OCI-LY7 (cell line): ENCODE results near the gene TBX21. TPM values are rescaled to one million over a fixed set of nuclear protein-coding genes. Genes with fewer than 3 reads are reported as not detected.

Source experiments
- BruUV-seq: library from RNA; stranded (reverse); fragments of 400-500 nt; replicated peaks from 2 replicates; lab custom pipeline; 2021; lab: Mats Ljungman, UMichigan
- CTCF ChIA-PET: fragments of 300-600 bp; sonication (Branson Sonifier 250); formaldehyde crosslinking; loops from one replicate; lab custom pipeline; 2022; ENCODE audit warnings: antibody characterized with exemption; ENCODE audit not compliant: unreplicated experiment; lab: Charles Lee
- POLR2A ChIA-PET: fragments of 300-600 bp; sonication (Branson Sonifier 250); formaldehyde crosslinking; loops from one replicate; lab custom pipeline; 2022; ENCODE audit warnings: antibody characterized with exemption; lab: Charles Lee
- DNase-seq: peaks from one replicate; pipeline ENCODE4 v3.0.0-alpha.2; 2015; ENCODE audit warnings: low spot score
- H2AFZ ChIP-seq: fragments of 200-600 bp; sonication (generic), shearing (Covaris generic); 2 replicates; pipeline ENCODE4 v1.6.1; 2014; ENCODE audit warnings: mild to moderate bottlenecking, antibody characterized with exemption, low read length, moderate library complexity
- H3K27ac ChIP-seq: fragments of 200-600 bp; sonication (generic); 2 replicates; pipeline ENCODE4 v1.5.1; 2014; ENCODE audit warnings: mixed run types, low read depth, mild to moderate bottlenecking, moderate library complexity, low read length, inconsistent platforms; ENCODE audit not compliant: poor library complexity, severe bottlenecking
- H3K36me3 ChIP-seq: fragments of 200-600 bp; sonication (generic); 2 replicates; pipeline ENCODE4 v1.6.1; 2014; ENCODE audit warnings: mild to moderate bottlenecking, antibody characterized with exemption, low read length, moderate library complexity, mixed read lengths; ENCODE audit not compliant: insufficient read depth
- H3K4me1 ChIP-seq: fragments of 200-600 bp; sonication (generic); 2 replicates; pipeline ENCODE4 v1.5.1; 2014; ENCODE audit warnings: mild to moderate bottlenecking, low read length; ENCODE audit not compliant: insufficient read depth, poor library complexity, severe bottlenecking
- H3K4me2 ChIP-seq: fragments of 200-600 bp; sonication (generic); 2 replicates; pipeline ENCODE4 v1.6.1; 2014; ENCODE audit warnings: mild to moderate bottlenecking, low read length
- H3K4me3 ChIP-seq: fragments of 200-600 bp; sonication (generic); 2 replicates; pipeline ENCODE4 v1.5.1; 2014; ENCODE audit warnings: mild to moderate bottlenecking, low read depth, low read length; ENCODE audit not compliant: poor library complexity, severe bottlenecking
- H3K79me2 ChIP-seq: fragments of 200-600 bp; sonication (generic); 2 replicates; pipeline ENCODE4 v1.6.1; 2016; ENCODE audit warnings: low read depth, mild to moderate bottlenecking, low read length, moderate library complexity, mixed read lengths; ENCODE audit not compliant: insufficient read depth
- H3K9me2 ChIP-seq: fragments of 200-600 bp; sonication (generic); 2 replicates; pipeline ENCODE4 v1.6.1; 2016; ENCODE audit warnings: mild to moderate bottlenecking, low read length, mixed read lengths; ENCODE audit not compliant: insufficient read depth
- H3K9me3 ChIP-seq: fragments of 200-600 bp; sonication (generic); 2 replicates; pipeline ENCODE4 v1.6.1; 2014; ENCODE audit warnings: mild to moderate bottlenecking, mixed run types, low read length, mixed read lengths
- H4K20me1 ChIP-seq: fragments of 200-600 bp; sonication (generic); 2 replicates; pipeline ENCODE4 v1.6.1; 2014; ENCODE audit warnings: mild to moderate bottlenecking, antibody characterized with exemption, low read length, moderate library complexity, mixed read lengths; ENCODE audit not compliant: insufficient read depth
- CTCF ChIP-seq: fragments of 200-600 bp; sonication (generic); conservative IDR thresholded peaks from 2 replicates; pipeline ENCODE4 v1.5.1; 2014; ENCODE audit warnings: mild to moderate bottlenecking, antibody characterized with exemption, low read length, moderate library complexity, mixed read lengths
- EZH2phosphoT487 ChIP-seq: fragments of 200-600 bp; sonication (generic); IDR thresholded peaks from 2 replicates; pipeline ENCODE4 v1.6.1; 2018; ENCODE audit warnings: low read depth, borderline replicate concordance, mild to moderate bottlenecking, mixed run types, antibody characterized with exemption, low read length, moderate library complexity, mixed read lengths
- intact Hi-C: fragments of 100-400 bp; cut with micrococcal nuclease; formaldehyde crosslinking; loops from one replicate; pipeline ENCODE4 v1.10.0; 2022; ENCODE audit not compliant: unreplicated experiment
- total RNA-seq, 2 experiments: library from RNA; depleted of rRNA in 1 of 2; stranded (reverse); fragments of >200 nt in 1 of 2; shearing (Covaris generic) in 1 of 2; gene quantifications; 2 replicates each; pipeline ENCODE4 v1.2.3, GENCODE V29; 2014 to 2022

TBX21 gene
- total RNA-seq, 2 experiments from 2014 or later: not detected

GRCh38 chr17:47741109-47741792 is 8.2 kb downstream of the TBX21 start:
- no peak overlapping the region for H3K4me3 ChIP-seq
- H3K79me2 ChIP-seq: no peaks in the 10 kb centered on the region
- no peak for TF ChIP-seq EZH2phosphoT487
- no peak for TF ChIP-seq CTCF
- intact Hi-C loops: no loop called here
- no peaks in the 10 kb centered on the region for H3K9me3 ChIP-seq
- peaks cover 3% of the 10 kb centered on the region for H3K4me1 ChIP-seq
- no peaks in the 10 kb centered on the region for H4K20me1 ChIP-seq
- no peaks in the 10 kb centered on the region for H3K36me3 ChIP-seq
- no peak overlapping the region for H2AFZ ChIP-seq
- no peaks in the 10 kb centered on the region for H3K9me2 ChIP-seq
- BruUV-seq: no TSS peak
- CTCF ChIA-PET: no interaction called here
- POLR2A ChIA-PET: no interaction called here
- DNase-seq: no peak
- no peak overlapping the region for H3K4me2 ChIP-seq
- no peak overlapping the region for H3K27ac ChIP-seq

- Histone ChIP-seq H4K20me1 (no peaks in the 10 kb centered on the region), H3K4me3 (no peak overlapping the region), H3K27ac (no peak overlapping the region), H3K4me2 (no peak overlapping the region), H3K9me2 (no peaks in the 10 kb centered on the region), H2AFZ (no peak overlapping the region), H3K36me3 (no peaks in the 10 kb centered on the region), H3K79me2 (no peaks in the 10 kb centered on the region), H3K9me3 (no peaks in the 10 kb centered on the region), H3K4me1 (peaks cover 3% of the 10 kb centered on the region)
- TF ChIP-seq CTCF: no peak
- no peak for TF ChIP-seq EZH2phosphoT487
- POLR2A ChIA-PET: no interaction called here
- no peak for DNase-seq
- intact Hi-C loops: loop anchor here (1.0 kb wide), 2 partner anchors 42 to 77 kb away; no protein-coding TSS in a partner anchor
- CTCF ChIA-PET: no interaction called here
- no TSS peak for BruUV-seq
Measured at GRCh38 chr17:47741793-47742145, 8.7 kb downstream of the TBX21 start.
